NCI-H2029 (cell line): ENCODE data around the gene TEX51.

ENCODE experiments used
- DNase-seq: peaks from one replicate; lab custom pipeline; 2025; lab: John Stamatoyannopoulos, UW

TEX51 gene

GRCh38 chr2:126893606-126894005, 5.1 kb upstream of the TEX51 start:
- no peak for DNase-seq

DNA sequence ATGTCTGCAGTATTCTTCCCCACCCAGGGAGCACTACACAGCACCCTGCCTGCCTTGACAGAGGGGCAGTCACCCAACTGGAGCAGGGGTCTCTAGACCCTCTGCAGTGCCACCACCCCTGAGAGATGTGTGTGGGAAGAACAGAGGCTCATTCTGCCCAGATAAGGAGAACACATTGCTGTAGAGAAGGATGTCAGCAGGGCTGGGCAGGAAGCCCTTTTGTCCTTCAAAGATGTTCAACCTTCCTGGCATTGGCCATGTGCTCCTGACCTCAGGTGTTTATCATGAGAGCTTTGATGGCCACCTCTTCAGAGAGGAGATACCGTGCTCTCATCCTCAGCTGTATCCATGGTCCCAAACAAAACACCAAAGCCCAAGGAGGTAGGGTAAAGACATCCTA, 4.6 kb upstream of the TEX51 start:
- no peak for DNase-seq

DNA sequence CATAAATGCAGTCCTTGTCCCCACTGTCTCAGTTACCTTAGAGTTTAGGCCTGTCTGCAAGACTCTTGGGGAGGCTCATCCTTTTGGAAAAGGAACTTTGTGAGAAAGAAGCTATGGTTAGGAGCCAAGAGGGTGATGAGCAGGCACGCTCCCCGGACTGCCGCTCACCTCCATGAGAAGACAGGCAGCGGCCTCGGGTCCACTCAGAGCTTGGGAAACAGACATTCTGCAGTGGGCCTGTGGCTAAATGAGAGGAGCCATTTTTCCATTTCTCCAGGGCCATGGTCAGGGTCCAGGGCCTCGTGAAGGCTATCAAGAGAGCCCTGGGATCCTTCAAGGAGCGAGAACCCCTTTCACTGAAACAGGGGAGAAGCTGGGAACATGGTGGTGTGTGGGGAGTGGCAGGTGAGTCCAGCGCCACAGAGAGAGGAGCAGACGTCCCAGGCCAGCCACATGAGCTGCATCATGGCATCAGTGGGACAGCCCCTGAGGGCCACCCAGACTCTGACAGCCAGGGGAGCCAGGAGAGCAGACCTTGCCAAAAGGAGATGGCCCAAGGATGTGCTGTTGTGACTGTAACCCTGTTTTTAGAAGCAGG, 4.0 kb upstream of the TEX51 start:
- no peak for DNase-seq

GRCh38 chr2:126895336-126895735, 3.4 kb upstream of the TEX51 start:
- DNase-seq, result no peak

- no peak for DNase-seq
Observed at GRCh38 chr2:126896471-126896870, 2.2 kb upstream of the TEX51 start.

DNA sequence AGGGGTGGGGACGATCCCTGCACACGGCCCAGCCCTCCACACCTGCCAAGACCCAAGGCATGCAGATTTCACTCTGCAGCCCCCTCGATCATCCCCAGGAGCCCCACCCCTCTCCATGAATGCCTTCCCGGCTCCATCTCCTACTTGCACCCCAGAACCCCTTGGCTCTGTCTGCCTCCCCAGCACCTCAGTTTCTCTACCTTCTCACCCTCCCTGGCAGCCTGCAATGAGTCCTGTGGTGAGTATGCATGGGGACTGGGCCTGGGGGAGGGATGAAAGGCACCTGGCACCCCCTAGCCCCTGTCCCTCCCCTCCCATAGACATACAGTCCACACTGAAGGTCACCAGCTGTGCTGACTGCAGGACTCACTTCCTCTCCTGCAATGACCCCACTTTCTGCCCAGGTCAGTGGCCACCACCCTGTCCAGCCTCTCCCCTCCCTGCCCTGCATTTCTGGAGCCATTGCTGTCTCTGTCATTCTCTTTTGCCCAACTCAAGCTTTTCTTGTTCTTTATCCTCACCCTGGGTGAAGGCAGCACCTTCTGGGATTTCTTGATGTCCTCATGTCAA, 1.0 kb downstream of the TEX51 start:
- DNase-seq, result no peak

DNA sequence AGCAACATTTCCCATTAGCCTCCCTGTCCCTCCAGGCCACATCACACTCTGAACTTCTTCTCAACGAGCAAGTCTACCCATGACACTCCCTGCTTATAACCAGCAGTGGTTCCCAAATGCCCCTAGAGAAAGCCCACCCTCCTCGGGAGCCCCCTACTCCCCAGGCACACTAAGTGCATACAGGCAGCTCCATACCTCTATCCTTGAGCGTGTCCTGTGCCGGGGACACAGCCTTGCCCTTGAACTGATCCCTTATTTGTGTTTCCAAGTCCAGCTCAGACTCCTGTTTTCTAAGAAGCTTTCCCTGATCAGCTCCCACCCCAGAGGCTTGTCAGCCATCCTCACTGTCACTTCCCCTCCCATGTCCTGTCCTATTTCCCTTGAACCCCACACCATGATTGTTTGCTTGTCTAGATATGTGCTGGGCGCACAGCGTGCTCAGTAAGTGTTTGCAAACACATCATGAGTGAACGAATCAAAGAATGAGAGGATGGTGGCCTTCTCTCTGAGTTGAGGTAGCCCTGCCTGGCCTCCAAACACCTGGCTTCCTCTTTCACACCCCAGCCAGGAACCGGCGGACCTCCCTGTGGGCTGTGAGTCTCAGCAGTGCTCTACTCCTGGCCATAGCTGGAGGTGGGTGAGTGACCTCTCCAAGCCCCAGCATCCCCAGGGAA, 2.1 kb downstream of the TEX51 start:
- no peak for DNase-seq

DNA sequence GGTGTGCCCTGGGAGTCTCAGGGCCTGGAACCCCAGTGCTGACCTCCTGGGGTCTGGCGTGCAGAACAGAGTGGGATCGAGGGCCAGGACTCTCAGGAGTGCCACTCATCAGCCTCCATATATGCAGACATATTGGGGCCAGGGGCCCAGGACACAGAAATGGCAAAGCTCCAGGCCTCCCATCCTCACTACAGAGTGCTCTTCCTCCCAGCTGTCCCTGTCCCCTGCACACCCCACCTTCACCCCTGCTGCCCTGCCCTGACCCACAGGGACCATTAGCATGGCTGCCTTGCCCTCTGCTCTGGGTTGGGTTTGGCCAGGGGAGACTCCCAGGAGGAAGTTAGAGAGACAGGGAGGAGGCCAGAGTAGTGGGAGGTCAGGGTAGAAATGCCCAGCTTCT, 2.8 kb downstream of the TEX51 start:
- DNase-seq, result no peak

DNA sequence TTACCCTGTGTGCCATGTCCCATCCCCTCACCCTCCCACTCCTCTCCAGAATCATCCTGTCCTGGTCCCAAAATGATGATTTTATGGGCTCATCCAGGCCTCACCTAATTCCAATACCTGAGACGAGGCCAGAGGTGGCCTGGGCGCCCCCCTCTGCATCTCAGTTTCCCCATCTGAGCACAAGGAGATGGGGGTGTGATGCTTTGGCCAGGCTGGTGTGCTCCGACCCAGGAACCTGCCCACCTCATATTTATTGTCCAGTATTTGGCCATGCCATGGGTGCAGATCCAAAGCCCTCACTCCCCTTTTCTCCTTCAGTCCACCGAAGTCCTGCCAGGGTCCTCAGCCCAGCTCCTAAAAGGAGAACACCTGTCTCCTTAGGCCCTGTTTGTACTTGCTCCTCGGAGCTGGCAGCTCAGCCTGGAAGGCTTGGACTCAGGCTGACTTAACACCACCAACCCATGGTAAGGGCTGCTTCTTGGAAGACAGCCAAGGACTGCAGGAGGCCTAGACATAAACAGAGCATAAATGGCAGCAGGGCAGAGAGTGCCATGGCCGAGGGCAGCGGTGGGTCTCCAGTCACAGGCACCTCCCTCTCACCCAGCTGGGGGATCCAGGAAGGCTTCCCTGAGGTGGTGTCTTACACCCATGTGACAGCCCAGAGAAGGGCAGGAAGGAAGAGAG, 3.6 kb downstream of the TEX51 start:
- DNase-seq, result no peak

DNA sequence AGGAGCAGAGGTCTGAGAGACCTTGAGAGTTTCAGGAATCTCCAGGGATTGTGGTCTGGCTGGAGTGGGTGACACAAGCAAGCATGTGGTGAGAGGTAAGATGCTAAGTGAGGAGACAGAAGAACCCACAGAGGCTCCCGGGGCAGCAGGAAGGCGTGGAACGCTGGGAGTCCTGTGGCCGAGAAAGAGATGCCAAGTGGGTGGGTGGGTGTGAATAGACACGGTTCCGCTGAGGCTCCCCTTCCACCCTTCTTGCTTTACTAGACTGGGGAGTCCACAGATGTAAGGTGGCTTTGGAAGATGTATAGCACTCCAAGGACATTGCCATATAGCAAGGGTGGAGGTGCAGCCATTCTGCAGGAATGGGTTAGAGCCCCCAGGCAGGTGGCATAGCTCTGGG, 4.2 kb downstream of the TEX51 start:
- DNase-seq, result no peak

DNA sequence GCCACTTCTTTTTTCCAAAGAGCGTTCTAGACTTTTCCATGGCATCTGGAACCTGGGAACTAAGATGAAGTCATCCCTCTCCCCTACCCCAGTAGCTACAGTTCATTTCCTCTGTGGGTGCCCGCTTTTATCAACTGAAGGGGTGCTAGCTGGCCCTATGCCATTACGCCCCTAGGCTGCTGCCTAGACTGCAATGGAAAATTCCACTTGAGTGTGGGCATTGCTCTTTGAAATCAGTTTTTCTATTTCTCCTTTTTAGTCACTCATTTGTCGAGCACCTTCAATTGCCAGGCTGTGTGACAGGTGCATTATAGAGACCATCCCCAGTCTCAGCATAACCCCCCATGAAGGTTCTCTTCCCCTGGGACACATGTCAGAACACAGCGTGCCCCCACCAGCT, 7.3 kb downstream of the TEX51 start:
- DNase-seq, result no peak

- DNase-seq, result no peak
Observed at GRCh38 chr2:126906781-126907180, 8.1 kb downstream of the TEX51 start.

GRCh38 chr2:126907671-126908070, 9.0 kb downstream of the TEX51 start:
- DNase-seq, result no peak

- DNase-seq, result no peak
Observed at GRCh38 chr2:126908721-126909177, 10.1 kb downstream of the TEX51 start.

DNA sequence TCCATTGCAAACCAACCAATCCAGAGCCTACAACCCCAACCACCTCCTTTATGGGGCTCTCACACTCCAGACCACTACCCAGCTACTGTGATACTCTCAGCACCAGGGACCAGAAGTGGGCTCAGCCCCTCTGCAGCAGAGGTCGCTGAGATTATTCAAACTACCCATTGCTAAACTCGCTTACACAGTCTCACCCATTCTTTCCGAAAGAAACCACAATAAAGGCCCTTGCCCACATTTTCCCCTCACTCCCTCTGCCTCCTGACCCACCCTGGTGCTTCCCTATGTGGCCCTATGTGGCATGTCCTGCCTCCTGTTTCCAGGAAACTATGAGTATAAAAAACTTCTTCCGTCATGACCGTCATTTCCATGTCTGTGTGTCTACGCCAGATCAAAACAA, 10.7 kb downstream of the TEX51 start:
- DNase-seq, result no peak

GRCh38 chr2:126909781-126910180, 11.1 kb downstream of the TEX51 start:
- DNase-seq, result peak; percentile 55

DNA sequence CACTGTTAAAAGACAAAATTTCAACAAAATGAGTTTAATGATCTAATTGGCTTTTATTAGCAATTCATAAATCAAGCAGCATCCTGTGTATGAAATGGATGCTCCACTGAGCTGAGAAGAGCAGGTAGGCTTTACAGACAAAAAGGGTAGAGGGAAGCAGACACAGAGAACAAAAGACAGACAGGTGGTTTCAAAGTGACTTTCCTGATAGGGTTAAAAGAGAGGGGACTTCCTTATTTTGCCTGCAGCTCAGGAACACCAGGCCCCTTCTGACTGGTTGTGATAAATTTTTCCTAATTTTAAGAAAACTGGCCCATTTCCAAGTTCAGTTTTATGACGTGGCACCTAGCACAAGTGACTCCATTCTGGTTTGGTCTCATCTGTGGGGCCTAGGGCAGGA, 11.9 kb downstream of the TEX51 start:
- no peak for DNase-seq

DNA sequence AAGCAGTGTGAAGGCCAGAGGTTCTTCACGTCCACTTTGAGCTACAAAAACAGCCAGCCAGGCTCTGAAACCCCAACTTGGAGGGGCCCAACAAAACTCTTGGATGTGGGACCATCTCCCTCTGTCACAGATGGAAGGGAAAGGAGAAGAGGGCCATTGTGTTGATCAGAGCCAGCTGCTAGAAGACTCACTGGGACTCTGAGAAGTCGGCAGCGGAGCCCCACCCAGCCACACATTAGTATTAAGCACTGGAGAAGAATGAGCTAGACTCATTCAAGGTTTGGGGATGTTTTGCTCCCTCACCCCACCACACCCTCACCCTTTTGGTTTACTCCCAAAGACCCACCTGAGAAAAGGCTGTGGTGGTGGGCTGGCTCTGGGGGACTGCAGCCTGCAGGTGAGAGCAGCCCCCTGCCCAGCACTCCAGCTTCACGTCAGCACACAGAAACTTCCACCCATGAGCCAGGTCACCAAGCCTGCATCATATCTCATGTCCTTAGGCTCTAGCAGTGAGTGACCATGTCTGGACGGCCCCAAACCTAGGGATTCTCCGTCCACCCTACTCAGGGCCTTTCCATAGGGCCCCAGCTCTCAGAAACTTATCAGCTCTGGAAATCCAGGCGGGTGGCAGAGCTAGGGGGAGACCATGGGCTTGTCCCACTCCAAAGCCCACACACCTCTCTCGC, 12.6 kb downstream of the TEX51 start:
- DNase-seq, result no peak

DNA sequence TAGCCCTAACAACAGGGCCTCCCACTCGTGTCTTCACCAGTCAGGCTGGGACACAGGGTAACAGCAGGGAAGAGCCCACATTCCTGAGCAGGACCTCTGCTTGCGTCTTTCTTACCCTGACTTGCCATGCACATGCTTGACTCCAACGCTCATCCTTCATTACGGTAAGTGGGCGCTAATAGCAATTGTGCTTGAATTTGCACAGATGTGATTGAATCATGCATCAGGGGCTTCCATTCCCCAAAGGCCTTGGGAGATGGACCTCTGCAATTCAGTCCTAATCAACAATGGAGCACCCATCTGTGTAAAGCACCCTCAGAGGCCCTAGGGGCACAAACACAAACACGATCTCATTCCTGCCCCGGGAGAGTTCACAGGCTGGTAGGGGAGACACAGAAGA, 13.5 kb downstream of the TEX51 start:
- DNase-seq, result no peak

GRCh38 chr2:126913329-126913728, 14.6 kb downstream of the TEX51 start:
- DNase-seq, result no peak

DNA sequence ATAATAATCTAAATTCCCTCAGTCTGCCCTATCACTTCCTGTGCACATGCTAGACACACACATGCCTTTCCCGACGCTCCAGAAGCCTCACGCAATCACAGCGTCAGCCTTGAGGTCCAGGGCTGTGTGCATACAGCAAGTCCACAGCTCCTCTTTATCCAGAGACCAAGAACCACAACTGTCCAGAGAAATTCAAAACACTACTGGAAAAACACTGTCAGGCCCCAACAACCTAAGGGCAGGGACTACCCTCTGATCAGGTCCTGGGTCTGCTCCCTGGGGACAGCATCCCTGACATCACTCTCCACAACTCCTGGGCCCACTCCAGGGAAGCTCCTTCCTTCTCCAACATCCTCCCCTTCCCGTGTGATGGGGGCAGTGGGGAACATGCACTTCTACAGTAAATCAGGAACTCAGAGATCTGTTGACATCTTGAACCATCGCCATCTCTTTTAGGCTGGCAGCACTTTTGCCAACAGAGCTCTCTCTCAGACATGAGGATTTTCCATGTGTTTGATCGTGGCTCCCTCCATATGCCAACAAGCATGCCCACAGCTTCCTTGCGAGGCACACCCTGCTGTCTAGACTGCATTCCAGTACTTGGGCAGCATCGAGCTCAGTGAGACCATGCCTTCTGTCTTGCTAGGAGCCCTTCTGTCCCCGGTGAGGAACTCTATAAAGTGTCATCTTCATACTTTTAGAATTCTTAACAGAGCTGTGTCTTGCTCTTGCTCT, 15.4 kb downstream of the TEX51 start:
- no peak for DNase-seq
